Inflammatory macrophage treated with lipopolysaccharide for 4 hours (primary cell): ENCODE results near the gene ADAM22.

Source experiments
- DNase-seq: peaks from one replicate; pipeline ENCODE4 v3.0.0-alpha.2; 2020

ADAM22 gene

GRCh38 chr7:87959336-87959735 is 25.3 kb downstream of the ADAM22 start:
- DNase-seq: no peak

GRCh38 chr7:87960239-87960638 is 26.2 kb downstream of the ADAM22 start:
- no peak for DNase-seq

GRCh38 chr7:87961754-87962153 is 27.7 kb downstream of the ADAM22 start:
- no peak for DNase-seq

- DNase-seq: no peak
These were observed 32.2 kb downstream of the ADAM22 start for GRCh38 chr7:87966271-87966670.

- DNase-seq: no peak
These were observed 34.0 kb downstream of the ADAM22 start for GRCh38 chr7:87968021-87968420.

- no peak for DNase-seq
These were observed 48.1 kb downstream of the ADAM22 start for GRCh38 chr7:87982116-87982515.

GRCh38 chr7:87984088-87984487 is 50.0 kb downstream of the ADAM22 start:
- DNase-seq: no peak

- no peak for DNase-seq
These were observed 59.2 kb downstream of the ADAM22 start for GRCh38 chr7:87993269-87993668.

GRCh38 chr7:87999261-87999660 is 65.2 kb downstream of the ADAM22 start:
- DNase-seq: no peak

GRCh38 chr7:88001744-88002530 is 67.9 kb downstream of the ADAM22 start:
- DNase-seq: no peak

GRCh38 chr7:88002617-88003016 is 68.6 kb downstream of the ADAM22 start:
- no peak for DNase-seq

GRCh38 chr7:88003581-88003980 is 69.5 kb downstream of the ADAM22 start:
- DNase-seq: no peak

GRCh38 chr7:88005191-88005590 is 71.1 kb downstream of the ADAM22 start:
- no peak for DNase-seq

GRCh38 chr7:88009651-88010050 is 75.6 kb downstream of the ADAM22 start:
- no peak for DNase-seq

GRCh38 chr7:88012086-88012485 is 78.0 kb downstream of the ADAM22 start:
- no peak for DNase-seq

GRCh38 chr7:88013981-88014380 is 79.9 kb downstream of the ADAM22 start:
- DNase-seq: no peak

- no peak for DNase-seq
These were observed 80.5 kb downstream of the ADAM22 start for GRCh38 chr7:88014581-88014980.

- no peak for DNase-seq
These were observed 81.3 kb downstream of the ADAM22 start for GRCh38 chr7:88015309-88015708.

GRCh38 chr7:88018501-88018900 is 84.5 kb downstream of the ADAM22 start:
- no peak for DNase-seq

GRCh38 chr7:88020953-88021665 is 87.1 kb downstream of the ADAM22 start:
- no peak for DNase-seq

GRCh38 chr7:88027724-88028123 is 93.7 kb downstream of the ADAM22 start:
- DNase-seq: no peak

- no peak for DNase-seq
These were observed 100.1 kb downstream of the ADAM22 start for GRCh38 chr7:88034083-88034695.

GRCh38 chr7:88037050-88037449 is 103.0 kb downstream of the ADAM22 start:
- no peak for DNase-seq

- DNase-seq: no peak
These were observed 106.6 kb downstream of the ADAM22 start for GRCh38 chr7:88040694-88041093.
